GM18951 (cell line): Measurements from ENCODE around the gene ABCC4.

Experiments
- POLR2A ChIP-seq: IDR thresholded peaks from 4 replicates; pipeline ENCODE4 v1.6.1; 2011; ENCODE audit warnings: mild to moderate bottlenecking; ENCODE audit not compliant: insufficient read length, insufficient read depth; ENCODE audit errors: extremely low read depth
- in situ Hi-C: fragments of 300-500 bp; cut with MboI; formaldehyde crosslinking; loops from one replicate; pipeline ENCODE4 v1.12.0; 2022; ENCODE audit warnings: low sequenced_read_pairs, mixed read lengths, inconsistent platforms; ENCODE audit not compliant: unreplicated experiment

Gene ABCC4, protein sequence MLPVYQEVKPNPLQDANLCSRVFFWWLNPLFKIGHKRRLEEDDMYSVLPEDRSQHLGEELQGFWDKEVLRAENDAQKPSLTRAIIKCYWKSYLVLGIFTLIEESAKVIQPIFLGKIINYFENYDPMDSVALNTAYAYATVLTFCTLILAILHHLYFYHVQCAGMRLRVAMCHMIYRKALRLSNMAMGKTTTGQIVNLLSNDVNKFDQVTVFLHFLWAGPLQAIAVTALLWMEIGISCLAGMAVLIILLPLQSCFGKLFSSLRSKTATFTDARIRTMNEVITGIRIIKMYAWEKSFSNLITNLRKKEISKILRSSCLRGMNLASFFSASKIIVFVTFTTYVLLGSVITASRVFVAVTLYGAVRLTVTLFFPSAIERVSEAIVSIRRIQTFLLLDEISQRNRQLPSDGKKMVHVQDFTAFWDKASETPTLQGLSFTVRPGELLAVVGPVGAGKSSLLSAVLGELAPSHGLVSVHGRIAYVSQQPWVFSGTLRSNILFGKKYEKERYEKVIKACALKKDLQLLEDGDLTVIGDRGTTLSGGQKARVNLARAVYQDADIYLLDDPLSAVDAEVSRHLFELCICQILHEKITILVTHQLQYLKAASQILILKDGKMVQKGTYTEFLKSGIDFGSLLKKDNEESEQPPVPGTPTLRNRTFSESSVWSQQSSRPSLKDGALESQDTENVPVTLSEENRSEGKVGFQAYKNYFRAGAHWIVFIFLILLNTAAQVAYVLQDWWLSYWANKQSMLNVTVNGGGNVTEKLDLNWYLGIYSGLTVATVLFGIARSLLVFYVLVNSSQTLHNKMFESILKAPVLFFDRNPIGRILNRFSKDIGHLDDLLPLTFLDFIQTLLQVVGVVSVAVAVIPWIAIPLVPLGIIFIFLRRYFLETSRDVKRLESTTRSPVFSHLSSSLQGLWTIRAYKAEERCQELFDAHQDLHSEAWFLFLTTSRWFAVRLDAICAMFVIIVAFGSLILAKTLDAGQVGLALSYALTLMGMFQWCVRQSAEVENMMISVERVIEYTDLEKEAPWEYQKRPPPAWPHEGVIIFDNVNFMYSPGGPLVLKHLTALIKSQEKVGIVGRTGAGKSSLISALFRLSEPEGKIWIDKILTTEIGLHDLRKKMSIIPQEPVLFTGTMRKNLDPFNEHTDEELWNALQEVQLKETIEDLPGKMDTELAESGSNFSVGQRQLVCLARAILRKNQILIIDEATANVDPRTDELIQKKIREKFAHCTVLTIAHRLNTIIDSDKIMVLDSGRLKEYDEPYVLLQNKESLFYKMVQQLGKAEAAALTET (N-terminal part only)

DNA sequence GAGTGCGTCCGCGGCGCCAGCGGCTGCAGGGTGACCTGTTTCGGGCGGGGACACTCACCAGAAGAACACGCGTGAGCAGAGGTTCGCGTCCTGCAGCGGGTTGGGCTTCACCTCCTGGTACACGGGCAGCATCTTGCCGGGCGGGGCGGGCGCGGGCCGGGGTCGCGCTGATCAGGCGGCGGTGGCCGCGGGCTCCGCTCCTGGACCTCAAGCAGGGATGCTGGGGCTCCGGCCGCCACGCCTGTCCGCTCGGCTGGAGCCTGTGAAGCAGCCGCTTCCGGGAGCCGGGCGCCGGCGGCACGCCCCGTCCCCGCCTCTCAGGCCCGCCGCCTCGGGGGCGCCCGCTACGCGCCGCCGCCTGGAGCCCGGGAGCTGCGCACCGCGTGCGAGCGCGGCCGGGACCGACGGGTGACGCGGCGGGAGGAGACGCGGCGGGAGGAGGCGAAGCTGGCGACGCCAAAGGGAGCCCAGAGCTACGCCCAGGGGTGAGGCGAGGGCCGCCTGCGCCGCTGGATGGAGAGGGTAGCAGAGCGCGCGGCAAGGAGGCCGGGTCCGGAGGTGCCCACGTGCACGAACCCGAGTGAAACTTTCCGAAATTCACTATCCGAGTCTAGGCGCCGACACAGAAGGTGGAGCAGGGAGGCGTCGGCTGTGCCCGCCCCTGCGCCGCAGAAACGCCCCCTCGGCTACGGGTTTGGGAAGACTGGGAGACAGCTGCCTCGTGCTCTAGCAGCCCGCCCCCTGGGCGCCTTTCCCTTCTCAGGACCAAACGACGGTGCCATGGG lies at the start of gene ABCC4:
ABCC4 (minus strand) TSS at position 269 of the 785 bp plus-strand sequence; CDS start at position 132, 137 bp downstream.
- in situ Hi-C loops = no loop called here
- TF ChIP-seq POLR2A = peak; percentile 62

DNA sequence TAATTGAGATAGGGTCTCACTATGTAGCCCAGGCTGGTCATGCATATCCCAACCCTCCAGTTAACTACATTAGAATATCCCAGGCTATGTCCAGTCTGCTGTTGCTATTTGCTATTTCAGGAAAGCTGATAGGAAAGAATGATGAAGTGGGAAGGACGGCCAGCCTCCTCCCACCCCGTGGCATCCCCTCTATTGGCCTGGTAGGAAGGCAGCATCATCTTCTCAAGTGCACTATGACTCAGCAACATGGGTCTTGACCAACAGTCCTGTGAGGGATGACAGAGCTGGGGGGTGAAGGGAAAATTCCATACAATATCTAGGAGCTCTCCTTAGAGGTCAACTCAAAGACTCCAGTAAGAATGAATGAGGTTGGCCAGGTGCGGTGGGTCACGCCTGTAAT lies 48.0 kb upstream of the ABCC4 start:
- in situ Hi-C loops = no loop called here
- TF ChIP-seq POLR2A = no peak

DNA sequence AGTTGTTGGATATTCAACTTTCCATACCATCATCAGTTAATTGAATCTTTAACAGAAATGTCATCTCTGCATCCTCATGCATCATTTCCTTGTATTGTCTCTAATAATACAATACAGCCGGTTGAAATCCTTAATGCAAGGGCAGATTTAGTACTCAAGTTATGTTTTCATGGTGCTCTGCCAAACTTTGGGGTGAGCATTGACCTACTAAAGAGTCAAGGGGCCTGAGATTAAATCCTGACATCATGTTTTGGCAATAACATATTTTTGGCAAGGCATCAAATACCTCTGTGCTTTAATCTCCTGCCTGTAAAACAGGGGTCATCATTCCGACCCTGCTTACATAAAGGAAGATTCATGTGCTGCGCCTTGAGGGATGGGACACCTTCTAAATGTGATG lies 42.7 kb upstream of the ABCC4 start:
- in situ Hi-C loops = no loop called here
- TF ChIP-seq POLR2A = no peak

DNA sequence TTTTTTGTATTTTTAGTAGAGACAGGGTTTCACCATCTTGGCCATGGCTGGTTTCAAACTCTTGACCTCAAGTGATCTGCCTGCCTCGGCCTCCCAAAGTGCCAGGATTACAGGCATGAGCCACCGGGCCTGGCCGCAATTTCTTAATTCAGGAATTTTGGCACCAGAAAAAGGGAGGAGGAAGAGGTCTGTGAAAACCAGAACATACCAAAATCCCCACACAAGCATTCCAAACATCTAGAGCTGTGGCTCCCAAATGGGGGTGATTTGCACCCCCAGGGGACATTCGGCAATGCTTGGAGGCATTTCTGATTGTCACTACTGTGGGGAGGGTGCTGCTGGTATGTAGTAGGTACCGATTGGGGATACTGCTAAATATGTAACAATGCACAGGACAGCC lies 40.2 kb upstream of the ABCC4 start:
- in situ Hi-C loops = no loop called here
- no peak for TF ChIP-seq POLR2A

DNA sequence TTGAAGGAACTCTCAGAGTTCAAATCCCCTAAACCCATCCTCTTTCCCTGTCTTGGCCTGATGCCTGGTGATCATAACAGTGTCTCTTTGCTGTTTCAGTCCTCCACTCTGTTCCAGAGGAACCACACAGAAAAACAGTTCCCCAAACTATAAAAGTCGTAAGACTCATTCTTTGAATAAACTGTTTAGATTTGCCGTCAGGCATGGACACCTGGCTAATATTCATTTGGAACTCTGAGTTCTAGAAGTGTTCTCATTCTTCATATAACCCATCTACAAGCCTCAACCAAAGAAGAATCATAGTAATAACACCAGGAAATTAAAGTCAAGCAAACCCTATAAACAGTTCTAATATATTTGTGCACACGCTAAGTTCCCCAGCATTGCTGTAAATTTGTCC lies 37.7 kb upstream of the ABCC4 start:
- in situ Hi-C loops = no loop called here
- no peak for TF ChIP-seq POLR2A

DNA sequence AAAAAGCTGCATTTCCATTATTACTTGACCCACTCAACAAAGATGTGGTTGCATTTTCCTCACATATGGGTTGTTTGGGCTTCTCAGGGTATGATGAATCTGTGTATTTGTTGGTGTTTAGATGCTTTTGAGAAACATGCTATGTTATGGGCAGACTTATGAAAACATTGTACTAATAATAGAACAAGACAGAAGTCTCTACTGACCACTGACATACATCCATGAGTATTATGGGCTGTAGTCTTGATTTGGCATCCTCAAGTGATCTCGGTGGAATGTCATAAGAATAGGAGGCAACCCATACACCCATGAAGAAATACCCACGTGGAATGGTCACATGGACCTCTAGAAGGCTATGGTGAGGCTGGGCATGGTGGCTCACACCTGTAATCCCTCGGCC lies 36.3 kb upstream of the ABCC4 start:
- in situ Hi-C loops = no loop called here
- no peak for TF ChIP-seq POLR2A

DNA sequence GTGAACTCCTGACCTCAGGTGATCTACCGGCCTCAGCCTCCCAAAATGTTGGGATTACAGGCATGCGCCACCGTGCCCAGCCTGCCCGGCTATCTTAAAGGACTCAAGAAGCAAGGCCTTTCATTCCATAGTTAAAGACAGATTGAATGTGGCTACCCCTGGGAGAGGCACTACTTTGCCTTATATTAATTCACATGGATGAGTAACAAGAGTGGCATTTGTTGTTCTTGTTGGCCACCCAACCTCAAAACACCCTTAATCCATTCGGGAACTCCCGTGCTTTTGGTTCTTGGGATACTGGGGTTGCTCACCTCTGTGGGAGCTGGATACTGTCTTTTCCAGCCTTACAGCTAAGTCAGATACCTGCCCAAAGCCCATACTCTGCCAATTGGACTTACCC lies 34.4 kb upstream of the ABCC4 start:
- TF ChIP-seq POLR2A = no peak
- in situ Hi-C loops = no loop called here

DNA sequence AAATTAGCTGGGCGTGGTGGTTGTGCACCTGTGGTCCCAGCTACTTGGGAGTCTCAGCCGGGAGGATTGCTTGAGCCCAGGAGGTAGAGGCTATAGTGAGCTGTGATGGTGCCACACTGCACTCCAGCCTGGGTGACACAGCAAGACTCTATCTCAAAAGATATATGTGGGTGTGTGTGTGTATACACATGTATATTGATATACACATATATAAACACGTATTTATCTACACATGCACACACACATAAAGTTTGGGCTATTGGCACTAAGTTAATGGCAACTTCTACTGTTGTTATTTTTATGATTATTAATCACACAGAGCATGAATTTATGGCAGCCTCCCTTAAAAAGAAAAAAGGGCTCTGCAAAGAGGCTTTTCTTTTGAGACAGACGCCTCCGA lies 27.1 kb upstream of the ABCC4 start:
- no peak for TF ChIP-seq POLR2A
- in situ Hi-C loops = no loop called here

DNA sequence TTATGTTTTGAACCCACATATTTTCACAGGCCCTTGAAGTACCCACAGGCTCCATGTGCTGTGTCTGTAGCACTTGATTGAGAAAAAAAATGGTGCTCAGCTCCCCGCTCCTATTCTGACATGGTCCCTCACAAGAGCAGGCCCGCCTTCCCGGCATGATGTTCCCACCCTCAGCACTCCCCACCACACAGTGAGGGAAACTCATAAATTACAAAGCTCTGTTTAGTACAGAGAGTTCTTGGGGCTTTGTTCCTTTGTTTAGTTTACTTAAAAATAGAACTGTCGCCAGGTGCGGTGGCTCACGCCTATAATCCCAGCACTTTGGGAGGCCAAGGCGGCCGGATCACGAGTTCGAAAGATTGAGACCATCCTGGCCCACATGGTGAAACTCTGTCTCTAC lies 25.9 kb upstream of the ABCC4 start:
- in situ Hi-C loops = no loop called here
- TF ChIP-seq POLR2A = no peak

DNA sequence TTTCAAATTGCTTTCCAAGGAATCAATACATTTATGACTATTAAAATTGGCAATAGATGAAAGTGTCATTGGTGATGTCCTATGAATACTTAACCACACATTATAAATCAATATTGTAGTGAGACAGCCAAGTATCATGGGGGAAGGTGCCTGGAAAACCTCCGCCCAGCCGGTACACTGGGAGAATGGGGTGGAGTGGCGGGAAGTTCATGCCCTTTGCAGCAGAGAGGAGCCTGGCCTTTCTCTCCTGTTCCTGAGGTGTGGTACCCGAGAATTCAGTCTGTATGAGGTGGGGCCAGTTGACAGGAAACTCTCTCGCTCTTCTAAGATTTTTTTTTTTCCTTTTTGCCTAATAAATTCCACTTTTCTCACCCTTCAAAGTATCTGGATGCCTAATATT lies 25.4 kb upstream of the ABCC4 start:
- in situ Hi-C loops = no loop called here
- TF ChIP-seq POLR2A = no peak

DNA sequence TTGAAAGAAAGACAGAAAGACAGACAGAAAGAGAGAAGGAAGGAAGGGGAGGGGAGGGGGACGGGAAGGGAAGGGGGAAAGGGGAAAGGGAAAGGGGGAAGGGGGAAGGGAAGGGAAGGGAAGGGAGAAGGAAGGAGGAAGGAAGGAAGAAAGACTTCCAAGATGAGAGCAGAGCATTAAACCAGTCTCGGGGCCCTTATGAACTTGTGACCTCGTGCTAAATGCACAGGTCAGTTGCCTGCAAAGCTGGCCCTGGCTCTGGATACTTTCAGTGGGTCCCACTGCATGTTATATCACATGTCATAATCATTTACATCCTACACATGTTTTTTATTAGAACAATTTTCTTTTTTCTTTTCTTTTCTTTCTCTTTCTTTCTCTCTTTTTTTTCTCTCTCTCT lies 24.2 kb upstream of the ABCC4 start:
- no peak for TF ChIP-seq POLR2A
- in situ Hi-C loops = no loop called here

DNA sequence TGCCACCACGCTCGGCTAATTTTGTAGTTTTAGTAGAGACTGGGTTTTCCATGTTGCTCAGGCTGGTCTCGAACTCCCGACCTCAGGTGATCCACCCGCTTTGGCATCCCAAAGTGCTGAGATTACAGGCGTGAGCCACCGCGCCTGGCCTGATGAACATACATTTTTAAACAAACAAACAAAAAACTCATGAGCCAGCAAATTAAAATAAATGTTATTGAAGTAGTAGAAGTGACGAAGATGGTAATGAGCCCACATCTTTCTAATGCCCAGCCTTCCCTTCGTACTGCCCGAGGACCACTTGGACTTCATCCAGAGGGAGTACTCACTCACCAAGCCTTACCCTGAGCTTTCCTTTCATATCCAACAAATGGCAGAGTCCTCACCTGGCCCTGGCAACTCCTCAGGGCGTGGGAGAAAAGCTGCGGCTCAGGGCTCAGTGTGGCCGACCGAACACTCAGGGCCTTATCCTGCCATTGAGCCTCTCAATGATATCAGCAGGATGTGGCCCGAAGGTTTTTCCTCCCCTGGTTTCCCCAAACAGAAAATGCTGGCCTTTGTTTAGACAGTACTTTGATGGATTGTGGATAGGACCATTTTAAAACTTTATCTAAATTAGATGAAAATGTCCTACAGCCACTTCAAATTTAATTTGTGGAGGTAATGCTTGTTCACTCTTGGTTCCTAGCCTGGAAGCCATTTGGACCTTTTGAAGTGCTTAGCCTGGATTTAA lies 22.8 kb upstream of the ABCC4 start:
- no peak for TF ChIP-seq POLR2A
- in situ Hi-C loops = no loop called here
